ENCODE measurements around the gene RAX2.

- TF ChIP-seq POLR2A (IDR thresholded peaks at IDR 0.05; ENCODE audit: low read depth): no peak
- no peak for TF ChIP-seq CTCF (IDR thresholded peaks at IDR 0.05)
Observed at GRCh38 chr19:3748965-3749364, 23.1 kb downstream of the RAX2 start.
